HepG2 (cell line): Measurements from ENCODE around the gene PRIM2. TPM values are rescaled to one million over a fixed set of nuclear protein-coding genes. Genes with fewer than 3 reads are reported as not detected.
A peak's percentile ranks its signal among the peaks of the same experiment; 100 is the strongest.

ENCODE experiments used
- ARNT2 ChIP-seq: sonication (generic); formaldehyde crosslinking; IDR thresholded peaks from 2 replicates; pipeline ENCODE4 v1.8.0; 2022; ENCODE audit warnings: mild to moderate bottlenecking, low read depth, missing genetic modification reagents, moderate library complexity
- DMAP1 ChIP-seq: IDR thresholded peaks from 2 replicates; pipeline ENCODE4 v1.6.1; 2016
- FOXA3 ChIP-seq: IDR thresholded peaks from 2 replicates; pipeline ENCODE4 v1.6.1; 2016; ENCODE audit warnings: missing genetic modification reagents, missing compliant biosample characterization
- GMEB1 ChIP-seq: sonication (generic); formaldehyde crosslinking; IDR thresholded peaks from 2 replicates; pipeline ENCODE4 v1.5.1; 2020; ENCODE audit warnings: missing genetic modification reagents, mild to moderate bottlenecking, borderline replicate concordance
- HDAC2 ChIP-seq: sonication (generic); formaldehyde crosslinking; IDR thresholded peaks from 2 replicates; pipeline ENCODE4 v1.4.0; 2020; ENCODE audit warnings: missing genetic modification reagents
- HNF1B ChIP-seq: sonication (generic); formaldehyde crosslinking; IDR thresholded peaks from 2 replicates; pipeline ENCODE4 v1.5.1; 2020; ENCODE audit warnings: mild to moderate bottlenecking, moderate library complexity, missing genetic modification reagents
- KDM5A ChIP-seq: fragments of 200-600 bp; sonication (generic); IDR thresholded peaks from 2 replicates; pipeline ENCODE4 v1.7.0; 2018; ENCODE audit warnings: antibody characterized with exemption, mild to moderate bottlenecking, low read length, borderline replicate concordance
- KLF11 ChIP-seq: IDR thresholded peaks from 2 replicates; pipeline ENCODE4 v1.6.1; 2016; ENCODE audit warnings: missing compliant biosample characterization
- KLF15 ChIP-seq: sonication (generic); formaldehyde crosslinking; IDR thresholded peaks from 2 replicates; pipeline ENCODE4 v1.8.1; 2023; ENCODE audit warnings: borderline replicate concordance, mild to moderate bottlenecking, inconsistent platforms, missing genetic modification reagents, mixed read lengths
- PAF1 ChIP-seq: IDR thresholded peaks from 2 replicates; pipeline ENCODE4 v1.6.1; 2016; ENCODE audit warnings: missing genetic modification reagents, missing compliant biosample characterization
- PAXIP1 ChIP-seq: sonication (generic); formaldehyde crosslinking; conservative IDR thresholded peaks from 2 replicates; pipeline ENCODE4 v1.4.0; 2020; ENCODE audit warnings: mild to moderate bottlenecking, missing genetic modification reagents, moderate library complexity
- POLR2A ChIP-seq, 2 experiments: IDR thresholded peaks; 2 replicates each; pipeline ENCODE4 v1.6.1; 2011; ENCODE audit warnings: low read depth in 2 of 2, low read length in 2 of 2, mild to moderate bottlenecking in 1 of 2, moderate library complexity in 1 of 2; ENCODE audit not compliant: insufficient read depth in 1 of 2
- SCMH1 ChIP-seq: sonication (generic); formaldehyde crosslinking; IDR thresholded peaks from 2 replicates; pipeline ENCODE4 v1.9.0; 2021; ENCODE audit warnings: missing genetic modification reagents, mild to moderate bottlenecking, borderline replicate concordance
- SMARCC2 ChIP-seq: fragments of 450-650 bp; IDR thresholded peaks from 2 replicates; pipeline ENCODE4 v1.6.1; 2017; ENCODE audit warnings: antibody characterized with exemption, mild to moderate bottlenecking
- SOX13 ChIP-seq, 3 experiments: fragments of 450-650 bp in 1 of 3; sonication (generic) in 1 of 3; formaldehyde crosslinking in 1 of 3; IDR thresholded peaks in 2 of 3; conservative IDR thresholded peaks in 1 of 3; 2 replicates each; pipeline versions ENCODE4 v1.5.0 to v1.6.1; 2016 to 2020; ENCODE audit warnings: antibody characterized with exemption in 1 of 3, mild to moderate bottlenecking in 1 of 3, missing compliant biosample characterization in 1 of 3, missing genetic modification reagents in 1 of 3, moderate library complexity in 1 of 3
- SP1 ChIP-seq, 2 experiments: fragments of 450-650 bp in 1 of 2; sonication (generic) in 1 of 2; formaldehyde crosslinking in 1 of 2; IDR thresholded peaks; 2 replicates each; pipeline versions ENCODE4 v1.4.0 to v1.6.1; 2016 to 2020; ENCODE audit warnings: missing genetic modification reagents in 1 of 2
- TOE1 ChIP-seq: sonication (generic); formaldehyde crosslinking; IDR thresholded peaks from 2 replicates; pipeline ENCODE4 v1.4.0; 2020; ENCODE audit warnings: mild to moderate bottlenecking, missing genetic modification reagents
- XRCC5 ChIP-seq: fragments of 200-400 bp; formaldehyde crosslinking; optimal IDR thresholded peaks from 2 replicates; pipeline ENCODE3; 2017; ENCODE audit warnings: mild to moderate bottlenecking, low read length
- ZNF160 ChIP-seq: sonication (generic); formaldehyde crosslinking; IDR thresholded peaks from 2 replicates; pipeline ENCODE4 v1.8.0; 2022; ENCODE audit warnings: mild to moderate bottlenecking, inconsistent platforms, missing genetic modification reagents
- ZNF256 ChIP-seq: sonication (generic); formaldehyde crosslinking; conservative IDR thresholded peaks from 2 replicates; pipeline ENCODE4 v1.4.0; 2020; ENCODE audit warnings: missing genetic modification reagents
- ZNF878 ChIP-seq: sonication (generic); formaldehyde crosslinking; IDR thresholded peaks from 2 replicates; pipeline ENCODE4 v1.8.1; 2023; ENCODE audit warnings: mild to moderate bottlenecking, missing genetic modification reagents, moderate library complexity
- ZSCAN12 ChIP-seq: sonication (generic); formaldehyde crosslinking; IDR thresholded peaks from 2 replicates; pipeline ENCODE4 v1.9.0; 2021; ENCODE audit warnings: mild to moderate bottlenecking, missing genetic modification reagents
- ZSCAN29 ChIP-seq: sonication (generic); formaldehyde crosslinking; conservative IDR thresholded peaks from 2 replicates; pipeline ENCODE4 v1.4.0; 2020; ENCODE audit warnings: mild to moderate bottlenecking, missing genetic modification reagents
- polyA plus RNA-seq, 8 experiments: library from polyadenylated mRNA; depleted of rRNA in 3 of 8; stranded (reverse) in 7 of 8; unstranded in 1 of 8; fragments of >200 nt; fragmentation: Illumina TruSeq in 4 of 8; extraction: Trizol in 4 of 8; gene quantifications; 2 replicates each; pipeline versions ENCODE4 v1.2.1 to v1.2.3, GENCODE V29; 2011 to 2016; ENCODE audit warnings: low read depth in 4 of 8, missing spikeins in 1 of 8, mixed read lengths in 1 of 8; ENCODE audit not compliant: insufficient read depth in 1 of 8
- total RNA-seq, 5 experiments: library from RNA; depleted of rRNA; stranded (reverse); fragments of >200 nt; fragmentation: Illumina TruSeq; extraction: Trizol; gene quantifications; 2 replicates each; pipeline ENCODE4 v1.2.3, GENCODE V29; 2016; ENCODE audit warnings: low read depth in 1 of 5

PRIM2 gene
- total and polyA plus RNA-seq, 2 of the 13 experiments (the other 11 are each of a cell fraction or from before 2014, with no cell fraction given): 8.0 to 52.7 TPM

GRCh38 chr6:57317060-57317943 lies at the start of gene PRIM2 (continued):
- TF ChIP-seq PAXIP1 (CRISPR knock-in tag) (peak; percentile 31; the same call in 1 of the 2 replicates), POLR2A (IDR thresholded peaks at IDR 0.05; ENCODE audit: insufficient read depth in 1 of 2, low read depth in 2 of 2, low read length in 2 of 2) (peak; percentile 78 to 93; a peak in 3 of 4 replicates), XRCC5 (peak; percentile 74), SCMH1 (CRISPR knock-in tag) (no peak), KDM5A (peak; percentile 83), ZNF878 (CRISPR knock-in tag) (0 out of 2 replicates have a peak, but pooled peaks have one; percentile 91), KLF11 (CRISPR knock-in tag) (peak; percentile 93), ARNT2 (CRISPR knock-in tag) (peak; percentile 82), DMAP1 (peak; percentile 84), KLF15 (CRISPR knock-in tag) (no peak; the same call in 1 of the 2 replicates), HNF1B (peak; percentile 62), SP1 (IDR thresholded peaks at IDR 0.05) (no peak), SP1 (CRISPR knock-in tag; IDR thresholded peaks at IDR 0.05) (peak; percentile 60), GMEB1 (no peak), FOXA3 (peak; percentile 30; the same call in 1 of the 2 replicates), SMARCC2 (no peak), TOE1 (no peak), PAF1 (CRISPR knock-in tag) (no peak), ZSCAN12 (0 out of 2 replicates have a peak, but pooled peaks have one; percentile 25), HDAC2 (0 out of 2 replicates have a peak, but pooled peaks have one; percentile 69), ZNF256 (CRISPR knock-in tag) (peak; percentile 39; the same call in 1 of the 2 replicates), SOX13 (IDR thresholded peaks at IDR 0.05) (no peak), SOX13 (CRISPR knock-in tag; conservative IDR thresholded peaks at IDR 0.05 in 1 of 2, IDR thresholded peaks at IDR 0.05 in 1 of 2) (peak in 1 of 2 experiments; percentile 17; a peak in 1 of 4 replicates), ZNF160 (CRISPR knock-in tag) (no peak), ZSCAN29 (CRISPR knock-in tag) (0 out of 2 replicates have a peak, but pooled peaks have one; percentile 54)
